Neural cell (in vitro differentiated cells): ENCODE data around the gene PLXNA4. TPM values are rescaled to one million over a fixed set of nuclear protein-coding genes. Genes with fewer than 3 reads are reported as not detected.

Experiments
- H2AFZ ChIP-seq: fragments of 200-600, 300-800 bp; sonication (generic), shearing (Covaris generic); 2 replicates; pipeline ENCODE4 v1.6.0; 2014; ENCODE audit warnings: low read depth, mild to moderate bottlenecking, antibody characterized with exemption, low read length, moderate library complexity
- H3F3A ChIP-seq: fragments of 200-600 bp; shearing (Covaris generic); 2 replicates; pipeline ENCODE4 v1.6.1; 2016; ENCODE audit warnings: mild to moderate bottlenecking, moderate library complexity, mixed read lengths, antibody characterized with exemption, low read length; ENCODE audit not compliant: insufficient read depth, poor library complexity, severe bottlenecking
- H3K27ac ChIP-seq: fragments of 200-600, 300-800 bp; sonication (generic), shearing (Covaris generic); 2 replicates; pipeline ENCODE4 v1.5.1; 2014; ENCODE audit warnings: mild to moderate bottlenecking, low read length, moderate library complexity
- H3K27me3 ChIP-seq: fragments of 300-800, 200-600 bp; sonication (generic), shearing (Covaris generic); 2 replicates; pipeline ENCODE4 v1.6.0; 2014; ENCODE audit warnings: mild to moderate bottlenecking, low read depth, low read length, moderate library complexity; ENCODE audit not compliant: insufficient read depth
- H3K36me3 ChIP-seq: fragments of 300-800, 200-600 bp; sonication (generic), shearing (Covaris generic); 2 replicates; pipeline ENCODE4 v1.5.1; 2014; ENCODE audit warnings: mild to moderate bottlenecking, antibody characterized with exemption, low read length, moderate library complexity; ENCODE audit not compliant: insufficient read depth
- H3K4me2 ChIP-seq: fragments of 300-800, 200-600 bp; sonication (generic), shearing (Covaris generic); 2 replicates; pipeline ENCODE4 v1.6.0; 2014; ENCODE audit warnings: mild to moderate bottlenecking, low read length
- H3K4me3 ChIP-seq: fragments of 300-800, 200-600 bp; sonication (generic), shearing (Covaris generic); 2 replicates; pipeline ENCODE4 v1.5.1; 2014; ENCODE audit warnings: mild to moderate bottlenecking, low read length, moderate library complexity
- H3K79me2 ChIP-seq: fragments of 200-600 bp; shearing (Covaris generic); replicated peaks from 2 replicates; pipeline ENCODE4 v1.6.0; 2014; ENCODE audit warnings: mild to moderate bottlenecking, low read length, moderate library complexity; ENCODE audit not compliant: insufficient read depth
- H3K9ac ChIP-seq: fragments of 300-800, 200-600 bp; sonication (generic), shearing (Covaris generic); 2 replicates; pipeline ENCODE4 v1.6.1; 2016; ENCODE audit warnings: mild to moderate bottlenecking, low read length, mixed read lengths
- H3K9me2 ChIP-seq: fragments of 200-600 bp; shearing (Covaris generic); 2 replicates; pipeline ENCODE4 v1.6.1; 2016; ENCODE audit warnings: mild to moderate bottlenecking, low read length, mixed read lengths; ENCODE audit not compliant: insufficient read depth
- H3K9me3 ChIP-seq: fragments of 200-600, 300-800 bp; sonication (generic), shearing (Covaris generic); 2 replicates; pipeline ENCODE4 v1.6.1; 2016; ENCODE audit warnings: mild to moderate bottlenecking, mixed run types, low read length, moderate library complexity, mixed read lengths
- H4K20me1 ChIP-seq: fragments of 200-600 bp; shearing (Covaris generic); 2 replicates; pipeline ENCODE4 v1.6.1; 2016; ENCODE audit warnings: mild to moderate bottlenecking, mixed run types; ENCODE audit not compliant: insufficient read depth
- CTCF ChIP-seq: fragments of 450-650 bp; IDR thresholded peaks from 2 replicates; pipeline ENCODE4 v1.5.1; 2014; ENCODE audit warnings: antibody characterized with exemption, mild to moderate bottlenecking, moderate library complexity; ENCODE audit not compliant: poor library complexity, severe bottlenecking
- EP300 ChIP-seq: fragments of 450-650 bp; conservative IDR thresholded peaks from 2 replicates; pipeline ENCODE4 v1.6.1; 2014; ENCODE audit warnings: antibody characterized with exemption, mild to moderate bottlenecking, moderate library complexity; ENCODE audit not compliant: poor library complexity, severe bottlenecking
- EZH2 ChIP-seq: fragments of 200-600, 300-800 bp; shearing (Covaris generic), sonication (generic); IDR thresholded peaks from 2 replicates; pipeline ENCODE4 v1.6.1; 2014; ENCODE audit warnings: antibody characterized with exemption, low read length, borderline replicate concordance, mild to moderate bottlenecking; ENCODE audit not compliant: insufficient read depth, poor library complexity, severe bottlenecking
- MXI1 ChIP-seq: fragments of 450-650 bp; conservative IDR thresholded peaks from 2 replicates; pipeline ENCODE4 v1.6.1; 2014; ENCODE audit warnings: antibody characterized with exemption, mild to moderate bottlenecking; ENCODE audit not compliant: poor library complexity, severe bottlenecking
- POLR2AphosphoS5 ChIP-seq: IDR thresholded peaks from 2 replicates; pipeline ENCODE4 v1.6.1; 2012
- RAD21 ChIP-seq: fragments of 450-650 bp; conservative IDR thresholded peaks from 2 replicates; pipeline ENCODE4 v1.6.1; 2014; ENCODE audit warnings: antibody characterized with exemption, mild to moderate bottlenecking, moderate library complexity
- REST ChIP-seq: IDR thresholded peaks from 2 replicates; pipeline ENCODE4 v1.6.1; 2012; ENCODE audit warnings: borderline replicate concordance
- SMC3 ChIP-seq: fragments of 450-650 bp; conservative IDR thresholded peaks from 2 replicates; pipeline ENCODE4 v1.6.1; 2014; ENCODE audit warnings: antibody characterized with exemption, mild to moderate bottlenecking, moderate library complexity; ENCODE audit not compliant: poor library complexity
- polyA plus RNA-seq: library from polyadenylated mRNA; depleted of rRNA; stranded (reverse); fragments of >200 nt; gene quantifications from 2 replicates; pipeline ENCODE4 v1.2.3, GENCODE V29; 2014

Gene PLXNA4
- polyA plus RNA-seq, 1 donor from 2014 or later = 7.2 TPM

GRCh38 chr7:132417103-132417906 lies 159.0 kb downstream of the PLXNA4 start:
- Histone ChIP-seq H3K79me2 (no peaks in the 10 kb centered on the region), H2AFZ (no peak overlapping the region), H3K27ac (peak overlapping the region; percentile 72), H3K36me3 (no peaks in the 10 kb centered on the region), H4K20me1 (no peaks in the 10 kb centered on the region), H3K4me2 (peak overlapping the region; percentile 36), H3F3A (no peaks in the 10 kb centered on the region), H3K9me2 (no peaks in the 10 kb centered on the region), H3K9ac (no peak overlapping the region), H3K27me3 (no peaks in the 10 kb centered on the region), H3K4me3 (peak overlapping the region; percentile 24), H3K9me3 (no peaks in the 10 kb centered on the region)
- TF ChIP-seq EP300 (no peak), EZH2 (no peak), POLR2AphosphoS5 (peak; percentile 42)

- Histone ChIP-seq H3K79me2 (no peaks in the 10 kb centered on the region), H2AFZ (no peak overlapping the region), H3K27ac (peak overlapping the region; percentile 72), H3K9me2 (no peaks in the 10 kb centered on the region), H3K36me3 (no peaks in the 10 kb centered on the region), H3K27me3 (no peaks in the 10 kb centered on the region), H3K4me3 (peak overlapping the region; percentile 24), H3F3A (no peaks in the 10 kb centered on the region), H3K4me2 (peak overlapping the region; percentile 36), H3K9me3 (no peaks in the 10 kb centered on the region), H4K20me1 (no peaks in the 10 kb centered on the region), H3K9ac (peak overlapping the region; percentile 8)
- TF ChIP-seq CTCF (no peak), EP300 (peak; percentile 92), SMC3 (peak; percentile 24), EZH2 (no peak), REST (peak; percentile 82), MXI1 (no peak), POLR2AphosphoS5 (peak; percentile 90), RAD21 (peak; percentile 40)
Measured at GRCh38 chr7:132416395-132416794, 159.9 kb downstream of the PLXNA4 start.
